ENCODE data around the gene UBXN7. TPM values are rescaled to one million over a fixed set of nuclear protein-coding genes. Genes with fewer than 3 reads are reported as not detected.

UBXN7 gene
- total and polyA plus RNA-seq, 2 of the 13 experiments (the other 11 are each of a cell fraction or from before 2014, with no cell fraction given), result 12.5 to 15.9 TPM

DNA sequence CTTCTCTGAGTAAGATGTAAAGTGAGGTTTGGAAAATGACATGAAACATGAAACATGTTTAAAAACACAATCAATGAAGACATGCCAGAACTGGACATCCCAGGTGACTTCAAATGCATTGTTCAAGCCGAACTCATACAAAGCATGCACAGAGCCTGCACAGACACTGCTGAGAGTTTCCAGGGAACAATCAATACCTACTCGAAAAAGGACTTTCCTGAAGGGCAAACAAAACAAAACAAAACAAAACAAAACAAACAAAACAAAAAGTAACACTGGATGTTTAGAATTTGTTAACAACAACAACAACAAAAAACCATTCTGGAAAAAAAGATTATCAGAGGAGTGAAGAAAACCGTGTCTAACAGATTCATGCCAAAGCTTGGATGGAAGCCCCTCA is 83.5 kb downstream of the UBXN7 start (continued):
- TF ChIP-seq SOX5 (CRISPR knock-in tag; IDR thresholded peaks at IDR 0.05; ENCODE audit: borderline replicate concordance), result 0 out of 2 replicates have a peak, but pooled peaks have one; percentile 35
- no peak for TF ChIP-seq ZNF343 (CRISPR knock-in tag; IDR thresholded peaks at IDR 0.05)
- no peak for TF ChIP-seq NPAS2 (CRISPR knock-in tag; IDR thresholded peaks at IDR 0.05; ENCODE audit: borderline replicate concordance)
- no peak for TF ChIP-seq GATA4 (IDR thresholded peaks at IDR 0.05; ENCODE audit: borderline replicate concordance, low read depth)
- TF ChIP-seq KLF11 (CRISPR knock-in tag; IDR thresholded peaks at IDR 0.05), result no peak
- no peak for TF ChIP-seq PCBP2 (optimal IDR thresholded peaks at IDR 0.05; ENCODE audit: low read depth, low read length, poor library complexity, severe bottlenecking)
- TF ChIP-seq, protein P1, sequence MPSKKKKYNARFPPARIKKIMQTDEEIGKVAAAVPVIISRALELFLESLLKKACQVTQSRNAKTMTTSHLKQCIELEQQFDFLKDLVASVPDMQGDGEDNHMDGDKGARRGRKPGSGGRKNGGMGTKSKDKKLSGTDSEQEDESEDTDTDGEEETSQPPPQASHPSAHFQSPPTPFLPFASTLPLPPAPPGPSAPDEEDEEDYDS (CRISPR knock-in tag; IDR thresholded peaks at IDR 0.05), result no peak
- TF ChIP-seq, protein P2, sequence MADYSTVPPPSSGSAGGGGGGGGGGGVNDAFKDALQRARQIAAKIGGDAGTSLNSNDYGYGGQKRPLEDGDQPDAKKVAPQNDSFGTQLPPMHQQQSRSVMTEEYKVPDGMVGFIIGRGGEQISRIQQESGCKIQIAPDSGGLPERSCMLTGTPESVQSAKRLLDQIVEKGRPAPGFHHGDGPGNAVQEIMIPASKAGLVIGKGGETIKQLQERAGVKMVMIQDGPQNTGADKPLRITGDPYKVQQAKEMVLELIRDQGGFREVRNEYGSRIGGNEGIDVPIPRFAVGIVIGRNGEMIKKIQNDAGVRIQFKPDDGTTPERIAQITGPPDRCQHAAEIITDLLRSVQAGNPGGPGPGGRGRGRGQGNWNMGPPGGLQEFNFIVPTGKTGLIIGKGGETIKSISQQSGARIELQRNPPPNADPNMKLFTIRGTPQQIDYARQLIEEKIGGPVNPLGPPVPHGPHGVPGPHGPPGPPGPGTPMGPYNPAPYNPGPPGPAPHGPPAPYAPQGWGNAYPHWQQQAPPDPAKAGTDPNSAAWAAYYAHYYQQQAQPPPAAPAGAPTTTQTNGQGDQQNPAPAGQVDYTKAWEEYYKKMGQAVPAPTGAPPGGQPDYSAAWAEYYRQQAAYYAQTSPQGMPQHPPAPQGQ (CRISPR knock-in tag; IDR thresholded peaks at IDR 0.05; ENCODE audit: borderline replicate concordance), result no peak
- TF ChIP-seq, protein P3, sequence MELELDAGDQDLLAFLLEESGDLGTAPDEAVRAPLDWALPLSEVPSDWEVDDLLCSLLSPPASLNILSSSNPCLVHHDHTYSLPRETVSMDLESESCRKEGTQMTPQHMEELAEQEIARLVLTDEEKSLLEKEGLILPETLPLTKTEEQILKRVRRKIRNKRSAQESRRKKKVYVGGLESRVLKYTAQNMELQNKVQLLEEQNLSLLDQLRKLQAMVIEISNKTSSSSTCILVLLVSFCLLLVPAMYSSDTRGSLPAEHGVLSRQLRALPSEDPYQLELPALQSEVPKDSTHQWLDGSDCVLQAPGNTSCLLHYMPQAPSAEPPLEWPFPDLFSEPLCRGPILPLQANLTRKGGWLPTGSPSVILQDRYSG (CRISPR knock-in tag; IDR thresholded peaks at IDR 0.05), result no peak
- TF ChIP-seq KDM6A (CRISPR knock-in tag; IDR thresholded peaks at IDR 0.05; ENCODE audit: low read depth), result no peak
- no peak for TF ChIP-seq ZSCAN25 (CRISPR knock-in tag; IDR thresholded peaks at IDR 0.05)
- TF ChIP-seq BHLHE40 (IDR thresholded peaks at IDR 0.05; ENCODE audit: low read length), result 0 out of 2 replicates have a peak, but pooled peaks have one; percentile 42
- TF ChIP-seq, protein P4, sequence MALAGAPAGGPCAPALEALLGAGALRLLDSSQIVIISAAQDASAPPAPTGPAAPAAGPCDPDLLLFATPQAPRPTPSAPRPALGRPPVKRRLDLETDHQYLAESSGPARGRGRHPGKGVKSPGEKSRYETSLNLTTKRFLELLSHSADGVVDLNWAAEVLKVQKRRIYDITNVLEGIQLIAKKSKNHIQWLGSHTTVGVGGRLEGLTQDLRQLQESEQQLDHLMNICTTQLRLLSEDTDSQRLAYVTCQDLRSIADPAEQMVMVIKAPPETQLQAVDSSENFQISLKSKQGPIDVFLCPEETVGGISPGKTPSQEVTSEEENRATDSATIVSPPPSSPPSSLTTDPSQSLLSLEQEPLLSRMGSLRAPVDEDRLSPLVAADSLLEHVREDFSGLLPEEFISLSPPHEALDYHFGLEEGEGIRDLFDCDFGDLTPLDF (CRISPR knock-in tag; IDR thresholded peaks at IDR 0.05), result no peak
- TF ChIP-seq ZNF24 (IDR thresholded peaks at IDR 0.05), result no peak
- TF ChIP-seq SIX4 (CRISPR knock-in tag; IDR thresholded peaks at IDR 0.05), result no peak
- no peak for TF ChIP-seq ZNF263 (CRISPR knock-in tag; IDR thresholded peaks at IDR 0.05)
- TF ChIP-seq MEIS2 (CRISPR knock-in tag; IDR thresholded peaks at IDR 0.05), result no peak
- TF ChIP-seq MTA1 (CRISPR knock-in tag; IDR thresholded peaks at IDR 0.05; ENCODE audit: borderline replicate concordance), result no peak
- no peak for TF ChIP-seq TBX2 (CRISPR knock-in tag; IDR thresholded peaks at IDR 0.05; ENCODE audit: borderline replicate concordance)
- TF ChIP-seq POLR2A (IDR thresholded peaks at IDR 0.05; ENCODE audit: insufficient read depth in 1 of 2, low read depth in 2 of 2, low read length in 2 of 2), result no peak
- TF ChIP-seq HCFC1 (IDR thresholded peaks at IDR 0.05; ENCODE audit: low read depth, low read length), result no peak
- no peak for TF ChIP-seq FOXP1 (IDR thresholded peaks at IDR 0.05)
- peak; percentile 60; the same call in 1 of the 2 replicates for TF ChIP-seq FOXP1 (CRISPR knock-in tag; IDR thresholded peaks at IDR 0.05)
